ENCODE data around the gene FADS6. TPM values are rescaled to one million over a fixed set of nuclear protein-coding genes. Genes with fewer than 3 reads are reported as not detected.

FADS6 gene
- total and polyA plus RNA-seq, 3 donors from 2014 or later: 0.95 to 2.0 (median 1.4) TPM

DNA sequence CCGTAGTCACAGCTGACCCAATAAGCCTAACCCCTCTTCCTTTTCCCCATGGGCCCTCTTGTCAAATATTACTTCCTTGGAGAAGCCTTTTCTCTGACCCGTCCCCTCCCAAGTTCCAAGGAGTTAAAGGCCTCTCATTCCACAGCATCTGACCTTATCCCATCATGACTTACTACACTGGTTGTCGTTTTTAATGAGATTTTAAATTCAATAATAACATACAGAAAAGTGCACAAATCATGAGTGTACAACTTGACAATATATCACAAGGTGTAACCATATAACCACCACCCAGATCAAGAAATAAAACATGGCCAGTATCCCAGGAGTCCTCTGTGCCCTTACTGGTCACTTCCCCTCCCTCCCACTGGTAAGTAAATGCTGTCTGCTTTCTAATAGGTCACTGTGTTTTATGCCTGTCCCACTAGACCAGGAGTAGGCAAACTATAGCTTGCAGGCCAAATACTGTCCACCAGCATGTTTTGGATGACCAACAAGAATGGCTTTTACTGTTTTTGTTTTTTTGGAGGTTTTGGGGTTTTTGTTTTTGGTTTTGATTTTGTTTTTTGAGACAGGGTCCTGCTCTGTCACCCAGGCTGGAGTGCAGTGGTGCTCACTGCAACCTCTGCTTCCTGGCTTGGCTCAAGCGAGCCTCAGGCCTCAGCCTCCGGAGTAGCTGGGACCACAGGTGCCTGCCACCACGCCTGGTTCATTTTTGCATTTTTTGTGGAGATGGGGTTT is 19.4 kb downstream of the FADS6 start:
- H3K27ac ChIP-seq: peak overlapping the region; percentile 76 to 91
- H3K4me1 ChIP-seq: peaks cover 27% of the 10 kb centered on the region
- intact Hi-C loops (cut with DNase I; ENCODE audit: low total_unique reads): no loop called here
- H3K9me3 ChIP-seq: no peaks in the 10 kb centered on the region
- TF ChIP-seq, protein P1, sequence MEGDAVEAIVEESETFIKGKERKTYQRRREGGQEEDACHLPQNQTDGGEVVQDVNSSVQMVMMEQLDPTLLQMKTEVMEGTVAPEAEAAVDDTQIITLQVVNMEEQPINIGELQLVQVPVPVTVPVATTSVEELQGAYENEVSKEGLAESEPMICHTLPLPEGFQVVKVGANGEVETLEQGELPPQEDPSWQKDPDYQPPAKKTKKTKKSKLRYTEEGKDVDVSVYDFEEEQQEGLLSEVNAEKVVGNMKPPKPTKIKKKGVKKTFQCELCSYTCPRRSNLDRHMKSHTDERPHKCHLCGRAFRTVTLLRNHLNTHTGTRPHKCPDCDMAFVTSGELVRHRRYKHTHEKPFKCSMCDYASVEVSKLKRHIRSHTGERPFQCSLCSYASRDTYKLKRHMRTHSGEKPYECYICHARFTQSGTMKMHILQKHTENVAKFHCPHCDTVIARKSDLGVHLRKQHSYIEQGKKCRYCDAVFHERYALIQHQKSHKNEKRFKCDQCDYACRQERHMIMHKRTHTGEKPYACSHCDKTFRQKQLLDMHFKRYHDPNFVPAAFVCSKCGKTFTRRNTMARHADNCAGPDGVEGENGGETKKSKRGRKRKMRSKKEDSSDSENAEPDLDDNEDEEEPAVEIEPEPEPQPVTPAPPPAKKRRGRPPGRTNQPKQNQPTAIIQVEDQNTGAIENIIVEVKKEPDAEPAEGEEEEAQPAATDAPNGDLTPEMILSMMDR (IDR thresholded peaks at IDR 0.05): no peak
- TF ChIP-seq POLR2A (IDR thresholded peaks at IDR 0.05): no peak
- DNase-seq: no peak
- H3K4me3 ChIP-seq: peak overlapping the region; percentile 74 to 89
- 46 to 54% methylated on average over 6 of the region's 6 CpGs for WGBS, 2 donors
- no peaks in the 10 kb centered on the region for H3K36me3 ChIP-seq (ENCODE audit: low read depth, missing control alignments)
- no peaks in the 10 kb centered on the region for H3K27me3 ChIP-seq

GRCh38 chr17:74873037-74873873 is 20.2 kb downstream of the FADS6 start:
- TF ChIP-seq, protein P1 (IDR thresholded peaks at IDR 0.05): peak in 2 of 3 experiments; percentile 7 to 16
- TF ChIP-seq POLR2A (IDR thresholded peaks at IDR 0.05): peak; percentile 36
- 0% methylated on average over 48 to 49 of the region's 55 CpGs for WGBS, 2 donors
- peak overlapping the region; percentile 76 to 91 for H3K27ac ChIP-seq
- intact Hi-C loops (cut with DNase I; ENCODE audit: low total_unique reads): no loop called here
- DNase-seq: peak; percentile 100
- peaks cover 35% of the 10 kb centered on the region for H3K4me1 ChIP-seq
- H3K36me3 ChIP-seq (ENCODE audit: low read depth, missing control alignments): no peaks in the 10 kb centered on the region
- H3K27me3 ChIP-seq: no peaks in the 10 kb centered on the region
- H3K4me3 ChIP-seq: peak overlapping the region; percentile 74 to 89
- H3K9me3 ChIP-seq: no peaks in the 10 kb centered on the region

DNA sequence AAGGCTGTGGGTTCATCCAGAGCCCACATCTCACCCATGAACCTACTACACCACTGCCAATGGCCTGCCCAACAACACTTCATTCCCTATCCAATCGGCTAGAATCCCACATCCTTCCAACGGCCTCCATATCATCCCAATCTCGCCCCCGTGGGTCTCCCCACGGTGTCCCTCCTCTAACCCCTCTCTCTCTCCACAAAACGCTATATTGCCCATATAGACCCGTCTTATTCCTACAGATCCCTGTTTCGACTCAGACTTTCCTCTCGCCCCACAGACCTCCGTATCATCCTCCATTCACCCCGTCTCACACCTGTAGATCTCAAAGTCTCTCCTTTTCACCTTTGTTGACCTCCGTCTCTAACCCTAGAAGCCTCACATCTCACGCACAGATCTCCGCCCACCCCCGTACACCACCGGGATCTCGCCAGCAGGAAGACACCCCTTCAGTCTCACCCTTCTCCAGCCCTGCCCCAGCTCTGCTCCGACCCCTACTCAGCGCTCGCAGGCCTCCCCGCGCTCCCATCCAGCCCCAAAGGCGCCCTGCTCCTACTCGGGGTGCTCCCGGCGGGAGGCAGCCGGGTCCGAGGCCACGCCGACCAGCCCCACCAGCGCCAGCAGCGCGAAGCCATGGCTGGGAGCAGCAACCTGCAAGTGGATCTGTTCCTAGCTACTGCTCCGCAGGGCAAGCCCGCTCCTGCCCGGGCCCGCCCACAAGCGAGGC is 21.0 kb downstream of the FADS6 start, which contains the start of gene FDXR:
TSS of gene FDXR (minus strand) at position 682 of the 724 bp plus-strand sequence. CDS start at position 632, 50 bp downstream.
- intact Hi-C loops (cut with DNase I; ENCODE audit: low total_unique reads): no loop called here
- peak within 1 kb of the TSS; percentile 76 to 91 for H3K27ac ChIP-seq
- no peaks in the 10 kb centered on the region for H3K27me3 ChIP-seq
- H3K4me3 ChIP-seq: peak within 1 kb of the TSS; percentile 74 to 89
- H3K36me3 ChIP-seq (ENCODE audit: low read depth, missing control alignments): no peaks in the 10 kb centered on the region
- peaks cover 35% of the 10 kb centered on the region for H3K4me1 ChIP-seq
- no peak for DNase-seq
- TF ChIP-seq, protein P1 (IDR thresholded peaks at IDR 0.05): no peak
- TF ChIP-seq POLR2A (IDR thresholded peaks at IDR 0.05): no peak
- 7% methylated on average over 22 to 30 of the region's 38 CpGs for WGBS, 2 donors
- no peaks in the 10 kb centered on the region for H3K9me3 ChIP-seq

DNA sequence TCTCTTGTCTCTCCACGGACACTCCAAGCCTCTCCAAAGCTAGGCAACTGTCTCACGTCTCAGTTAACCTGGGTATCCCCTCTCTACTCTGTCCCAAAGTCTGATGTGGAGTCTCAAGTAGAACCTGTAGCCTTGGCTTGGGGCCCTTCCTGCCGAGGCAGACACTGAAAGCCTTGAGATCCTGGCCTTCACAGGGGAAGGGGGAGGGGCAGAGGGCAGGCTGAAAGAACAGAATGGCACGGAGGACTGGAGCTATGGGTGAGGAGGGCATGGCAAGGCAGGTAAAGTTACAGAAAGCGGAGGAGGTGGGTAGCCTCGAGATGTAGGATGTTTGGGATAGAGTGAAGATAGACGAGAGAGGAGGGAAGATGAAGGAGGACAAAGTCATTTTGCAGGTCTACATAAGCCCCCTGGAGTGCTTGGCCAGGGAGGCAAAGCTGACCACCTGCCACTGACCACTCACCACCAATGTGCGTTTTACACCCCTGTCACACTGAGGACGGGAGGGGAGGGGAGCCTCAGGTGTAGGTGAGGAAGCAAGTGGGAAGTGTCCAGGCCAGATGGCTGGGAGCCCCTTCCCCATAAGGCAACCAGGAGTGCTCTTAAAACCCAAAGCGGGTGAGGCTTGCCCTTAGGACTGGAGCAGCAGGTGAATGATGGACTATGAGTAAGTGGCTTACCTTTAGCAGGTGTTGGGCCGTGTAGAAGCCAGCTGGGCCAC is 21.9 kb downstream of the FADS6 start:
- TF ChIP-seq POLR2A (IDR thresholded peaks at IDR 0.05): no peak
- TF ChIP-seq, protein P1 (IDR thresholded peaks at IDR 0.05): no peak
- H3K4me3 ChIP-seq: peak overlapping the region; percentile 74 to 89
- no peaks in the 10 kb centered on the region for H3K27me3 ChIP-seq
- 55 to 61% methylated on average over 11 of the region's 11 CpGs for WGBS, 2 donors
- DNase-seq: peak; percentile 77
- H3K4me1 ChIP-seq: peaks cover 35% of the 10 kb centered on the region
- H3K27ac ChIP-seq: peak overlapping the region; percentile 64 to 80
- no peaks in the 10 kb centered on the region for H3K36me3 ChIP-seq (ENCODE audit: low read depth, missing control alignments)
- intact Hi-C loops (cut with DNase I; ENCODE audit: low total_unique reads): no loop called here
- no peaks in the 10 kb centered on the region for H3K9me3 ChIP-seq
